AG09319 (cell line): ENCODE results near the gene FABP7.

ENCODE experiments used
- DNase-seq: peaks from one replicate; pipeline ENCODE4 v3.0.0-alpha.2; 2010; ENCODE audit warnings: low read depth; ENCODE audit errors: extremely low read depth
- TF ChIP-seq, protein P1 (sequence below): IDR thresholded peaks from 2 replicates; pipeline ENCODE4 v1.5.1; 2011; ENCODE audit warnings: low read depth, mild to moderate bottlenecking, inconsistent platforms, low read length, moderate library complexity

FABP7 gene

DNA sequence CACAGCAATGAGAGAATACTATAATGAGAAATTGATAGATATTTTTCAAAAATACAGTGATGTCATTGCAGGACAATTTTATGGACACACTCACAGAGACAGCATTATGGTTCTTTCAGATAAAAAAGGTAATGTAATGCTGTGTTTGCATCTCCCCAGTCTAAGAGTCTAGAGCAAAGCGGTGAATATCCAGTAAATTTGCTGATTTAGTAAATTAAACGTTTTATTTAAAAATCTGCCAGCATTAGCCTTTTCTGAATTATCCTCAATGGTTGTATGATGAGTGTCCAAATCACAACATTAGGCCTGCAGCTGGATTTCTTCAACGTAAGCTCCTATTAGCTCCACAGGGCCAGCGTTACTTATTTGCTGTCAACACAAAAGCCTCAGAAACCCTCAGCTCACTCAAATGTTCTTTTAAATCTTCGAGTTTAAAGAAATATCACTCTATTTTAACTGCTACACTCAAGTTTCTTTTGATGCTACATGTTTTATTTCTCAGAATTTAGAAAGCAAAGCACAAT is 25.5 kb downstream of the FABP7 start:
- DNase-seq = no peak
- TF ChIP-seq, protein P1, sequence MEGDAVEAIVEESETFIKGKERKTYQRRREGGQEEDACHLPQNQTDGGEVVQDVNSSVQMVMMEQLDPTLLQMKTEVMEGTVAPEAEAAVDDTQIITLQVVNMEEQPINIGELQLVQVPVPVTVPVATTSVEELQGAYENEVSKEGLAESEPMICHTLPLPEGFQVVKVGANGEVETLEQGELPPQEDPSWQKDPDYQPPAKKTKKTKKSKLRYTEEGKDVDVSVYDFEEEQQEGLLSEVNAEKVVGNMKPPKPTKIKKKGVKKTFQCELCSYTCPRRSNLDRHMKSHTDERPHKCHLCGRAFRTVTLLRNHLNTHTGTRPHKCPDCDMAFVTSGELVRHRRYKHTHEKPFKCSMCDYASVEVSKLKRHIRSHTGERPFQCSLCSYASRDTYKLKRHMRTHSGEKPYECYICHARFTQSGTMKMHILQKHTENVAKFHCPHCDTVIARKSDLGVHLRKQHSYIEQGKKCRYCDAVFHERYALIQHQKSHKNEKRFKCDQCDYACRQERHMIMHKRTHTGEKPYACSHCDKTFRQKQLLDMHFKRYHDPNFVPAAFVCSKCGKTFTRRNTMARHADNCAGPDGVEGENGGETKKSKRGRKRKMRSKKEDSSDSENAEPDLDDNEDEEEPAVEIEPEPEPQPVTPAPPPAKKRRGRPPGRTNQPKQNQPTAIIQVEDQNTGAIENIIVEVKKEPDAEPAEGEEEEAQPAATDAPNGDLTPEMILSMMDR = no peak

DNA sequence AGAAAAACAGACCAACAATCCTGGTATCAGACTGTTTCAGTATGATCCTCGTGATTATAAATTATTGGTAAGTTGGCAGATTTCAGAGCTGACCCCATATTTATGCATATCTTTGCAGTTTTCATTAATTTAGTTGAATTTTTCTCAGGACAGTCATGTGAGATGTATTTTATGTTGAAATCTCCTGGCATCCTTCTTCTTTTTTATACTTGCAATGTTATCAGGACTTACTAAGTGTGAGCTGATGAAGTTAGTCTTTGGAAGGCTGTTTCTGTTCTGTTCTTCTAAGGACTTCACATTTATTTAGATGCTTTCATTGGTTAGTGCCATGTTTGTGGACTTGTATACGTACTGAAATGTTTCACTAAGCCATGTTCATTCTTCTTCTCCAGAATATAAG is 26.8 kb downstream of the FABP7 start:
- DNase-seq = no peak
- TF ChIP-seq, protein P1 = no peak

DNA sequence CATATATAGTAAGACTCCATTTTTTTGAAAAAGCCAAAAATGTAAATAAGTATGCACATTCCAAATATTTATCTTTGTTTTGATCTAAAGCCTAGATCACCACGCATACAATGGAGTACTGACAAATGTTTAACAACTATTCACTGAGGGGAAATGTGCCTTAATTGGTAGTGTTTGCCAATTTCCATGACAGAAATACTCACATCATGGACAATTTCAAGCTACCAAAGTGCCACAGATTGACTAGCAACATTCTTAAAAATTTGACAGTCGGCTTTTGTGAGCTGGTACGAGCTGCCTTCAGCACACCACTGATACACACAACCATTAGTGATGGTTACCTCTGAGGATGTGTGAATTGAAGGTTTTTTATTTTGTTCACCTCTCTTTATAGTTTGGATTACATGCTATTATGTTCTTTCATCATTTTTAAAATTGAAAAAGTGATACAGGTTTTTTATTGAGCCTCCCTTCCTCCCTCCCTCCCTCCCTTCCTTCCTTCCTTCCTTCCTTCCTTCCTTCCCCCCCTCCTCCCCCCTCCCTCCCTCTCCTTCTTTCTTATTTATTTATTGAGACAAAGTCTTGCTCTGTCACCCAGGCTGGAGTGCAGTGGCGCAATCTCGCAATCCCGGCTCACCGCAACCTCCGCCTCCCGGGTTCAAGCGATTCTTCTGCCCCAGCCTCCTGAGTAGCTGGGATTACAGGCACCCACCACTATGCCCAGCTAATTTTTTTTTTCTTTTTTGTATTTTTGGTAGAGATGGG is 28.8 kb downstream of the FABP7 start:
- DNase-seq = no peak
- TF ChIP-seq, protein P1 = no peak

DNA sequence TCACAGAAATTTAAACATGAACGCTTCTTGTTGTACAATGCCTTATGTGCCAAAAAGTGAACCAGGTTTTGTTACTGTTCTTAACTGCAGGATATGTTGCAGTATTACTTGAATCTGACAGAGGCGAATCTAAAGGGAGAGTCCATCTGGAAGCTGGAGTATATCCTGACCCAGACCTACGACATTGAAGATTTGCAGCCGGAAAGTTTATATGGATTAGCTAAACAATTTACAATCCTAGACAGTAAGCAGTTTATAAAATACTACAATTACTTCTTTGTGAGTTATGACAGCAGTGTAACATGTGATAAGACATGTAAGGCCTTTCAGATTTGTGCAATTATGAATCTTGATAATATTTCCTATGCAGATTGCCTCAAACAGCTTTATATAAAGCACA is 29.5 kb downstream of the FABP7 start:
- DNase-seq = no peak
- TF ChIP-seq, protein P1 = no peak

DNA sequence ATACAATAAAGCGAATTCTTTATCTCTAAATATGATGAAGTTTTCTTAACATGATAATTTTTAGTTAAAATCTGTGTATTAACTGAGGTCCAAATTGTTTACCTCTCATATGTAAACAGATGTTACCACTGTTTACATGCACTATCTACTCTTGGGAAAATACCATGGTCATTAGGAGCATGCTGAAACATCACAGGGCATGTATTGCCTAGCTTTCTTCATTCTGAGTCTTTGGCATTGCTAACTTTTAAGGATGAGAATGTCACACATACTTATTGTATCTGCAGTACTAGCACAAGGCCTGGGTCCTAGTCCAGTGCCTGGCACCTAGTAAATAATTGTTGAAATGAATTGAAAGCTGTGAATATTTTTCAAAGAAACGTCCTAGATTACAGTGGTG is 30.2 kb downstream of the FABP7 start:
- no peak for DNase-seq
- TF ChIP-seq, protein P1 = no peak

DNA sequence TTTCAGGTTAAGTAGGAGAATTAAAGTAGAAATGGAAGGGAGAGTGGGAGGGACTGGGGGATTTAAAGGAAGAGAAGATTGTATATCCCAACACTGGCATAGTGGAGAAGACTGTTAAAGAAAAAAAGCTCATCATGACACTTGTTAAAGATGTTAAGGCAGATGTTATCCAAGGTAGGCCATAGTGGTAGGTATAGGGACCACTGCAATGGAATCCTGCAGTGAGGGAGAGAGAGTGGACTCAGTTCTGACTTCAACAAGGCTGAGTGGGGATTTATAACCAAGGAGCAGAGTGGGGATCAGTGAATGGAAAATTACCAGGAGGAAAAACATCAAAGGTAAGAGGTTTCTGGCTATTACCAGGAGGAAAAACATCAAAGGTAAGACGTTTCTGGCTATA is 30.7 kb downstream of the FABP7 start:
- no peak for DNase-seq

DNA sequence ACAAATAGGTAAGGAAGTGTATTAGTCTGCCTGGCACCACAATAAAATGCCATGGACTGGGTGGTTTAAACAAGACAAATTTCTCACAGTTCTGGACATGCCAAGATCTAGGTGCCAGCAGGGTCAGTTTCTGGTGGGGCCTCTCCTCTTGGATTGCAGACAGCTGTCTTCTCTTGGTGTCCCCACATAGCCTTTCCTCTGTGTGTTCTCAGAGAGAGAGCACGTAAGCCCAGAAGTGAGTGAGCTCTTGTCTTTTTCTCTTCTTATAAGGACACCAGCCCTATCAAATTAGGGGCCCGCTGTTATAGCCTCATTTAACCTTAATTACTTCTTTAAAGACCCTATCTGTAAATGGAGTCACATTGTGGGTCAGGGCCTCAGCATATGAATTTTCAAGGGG is 37.8 kb downstream of the FABP7 start:
- no peak for DNase-seq
- TF ChIP-seq, protein P1 = no peak

More for the DNA sequence above, 30.7 kb downstream of the FABP7 start:
- TF ChIP-seq, protein P1 = no peak
